Astrocyte (in vitro differentiated cells and primary cell): ENCODE data around the gene CREB3L1. TPM values are rescaled to one million over a fixed set of nuclear protein-coding genes. Genes with fewer than 3 reads are reported as not detected.

ENCODE experiments used
- DNase-seq: peaks from one replicate; pipeline ENCODE4 v3.0.0-alpha.2; 2010; ENCODE audit warnings: low read depth
- FAIRE-seq: peaks from 2 replicates; lab custom pipeline; 2011; peaks lifted over from hg19 to GRCh38; lab: Jason Lieb, UNC
- H2AFZ ChIP-seq: 2 replicates; pipeline ENCODE4 v1.6.0; 2012; ENCODE audit warnings: low read depth, low read length, inconsistent platforms
- H3K27ac ChIP-seq: 2 replicates; pipeline ENCODE4 v1.5.1; 2011; ENCODE audit warnings: low read depth, low read length, inconsistent platforms
- H3K27me3 ChIP-seq: 2 replicates; pipeline ENCODE4 v1.6.0; 2011; ENCODE audit warnings: low read length, inconsistent platforms; ENCODE audit not compliant: insufficient read depth
- H3K36me3 ChIP-seq: 2 replicates; pipeline ENCODE4 v1.5.1; 2011; ENCODE audit warnings: low read length, inconsistent platforms; ENCODE audit not compliant: insufficient read depth
- H3K4me1 ChIP-seq: 2 replicates; pipeline ENCODE4 v1.5.1; 2011; ENCODE audit warnings: low read length, inconsistent platforms; ENCODE audit not compliant: insufficient read depth
- H3K4me2 ChIP-seq: 2 replicates; pipeline ENCODE4 v1.6.0; 2012; ENCODE audit warnings: low read length, inconsistent platforms
- H3K4me3 ChIP-seq: 2 replicates; pipeline ENCODE4 v1.5.1; 2011; ENCODE audit warnings: low read depth, mild to moderate bottlenecking, low read length, inconsistent platforms; ENCODE audit not compliant: insufficient read depth
- H3K79me2 ChIP-seq: 2 replicates; pipeline ENCODE4 v1.6.0; 2012; ENCODE audit warnings: mild to moderate bottlenecking, low read length, inconsistent platforms; ENCODE audit not compliant: insufficient read depth
- H3K9ac ChIP-seq: 2 replicates; pipeline ENCODE4 v1.6.0; 2012; ENCODE audit warnings: mild to moderate bottlenecking, low read length, inconsistent platforms
- H3K9me3 ChIP-seq: 2 replicates; pipeline ENCODE4 v1.5.1; 2012; ENCODE audit warnings: low read depth, mild to moderate bottlenecking, low read length, inconsistent platforms; ENCODE audit not compliant: insufficient read depth
- H4K20me1 ChIP-seq: 2 replicates; pipeline ENCODE4 v1.6.0; 2012; ENCODE audit warnings: low read length, inconsistent platforms; ENCODE audit not compliant: insufficient read depth
- H3K27ac Mint-ChIP-seq: one replicate; pipeline ENCODE4 v1.8.0; 2021; ENCODE audit warnings: mild to moderate bottlenecking, mixed read lengths; ENCODE audit not compliant: unreplicated experiment
- H3K27me3 Mint-ChIP-seq: one replicate; pipeline ENCODE4 v1.8.0; 2021; ENCODE audit warnings: low read depth, mixed read lengths; ENCODE audit not compliant: unreplicated experiment
- H3K36me3 Mint-ChIP-seq: one replicate; pipeline ENCODE4 v1.8.0; 2021; ENCODE audit warnings: low read depth, mixed read lengths; ENCODE audit not compliant: unreplicated experiment
- H3K4me1 Mint-ChIP-seq: one replicate; pipeline ENCODE4 v1.8.0; 2021; ENCODE audit warnings: low read depth, mixed read lengths; ENCODE audit not compliant: unreplicated experiment
- H3K4me3 Mint-ChIP-seq: one replicate; pipeline ENCODE4 v1.8.0; 2021; ENCODE audit warnings: mild to moderate bottlenecking, moderate library complexity, mixed read lengths; ENCODE audit not compliant: unreplicated experiment
- H3K9me3 Mint-ChIP-seq: one replicate; pipeline ENCODE4 v1.8.0; 2021; ENCODE audit warnings: mild to moderate bottlenecking, mixed read lengths; ENCODE audit not compliant: unreplicated experiment
- EZH2 ChIP-seq: IDR thresholded peaks from 2 replicates; pipeline ENCODE4 v1.6.1; 2012; ENCODE audit warnings: mild to moderate bottlenecking, low read length, inconsistent platforms; ENCODE audit not compliant: insufficient read depth
- total RNA-seq: library from RNA; stranded (reverse); gene quantifications from 2 replicates; pipeline ENCODE4 v1.2.1, GENCODE V29; 2021
- TF ChIP-seq, protein P1 (sequence below): IDR thresholded peaks from 2 replicates; pipeline ENCODE4 v1.5.1; 2011; ENCODE audit warnings: low read depth, mild to moderate bottlenecking, inconsistent platforms, low read length, moderate library complexity; ENCODE audit not compliant: insufficient read depth

The CREB3L1 gene
- total RNA-seq, 1 donor from 2014 or later = 324 TPM

GRCh38 chr11:46259971-46260560 lies 17.4 kb upstream of the CREB3L1 start:
- Histone ChIP-seq H3K27me3 (peaks cover 4% of the 10 kb centered on the region), H3K4me1 (no peaks in the 10 kb centered on the region), H3K9ac (no peak overlapping the region), H2AFZ (no peak overlapping the region), H3K9me3 (no peaks in the 10 kb centered on the region), H3K36me3 (no peaks in the 10 kb centered on the region), H3K79me2 (no peaks in the 10 kb centered on the region), H3K4me2 (no peak overlapping the region), H4K20me1 (no peaks in the 10 kb centered on the region), H3K4me3 (no peak overlapping the region), H3K27ac (no peak overlapping the region)
- TF ChIP-seq, protein P1, sequence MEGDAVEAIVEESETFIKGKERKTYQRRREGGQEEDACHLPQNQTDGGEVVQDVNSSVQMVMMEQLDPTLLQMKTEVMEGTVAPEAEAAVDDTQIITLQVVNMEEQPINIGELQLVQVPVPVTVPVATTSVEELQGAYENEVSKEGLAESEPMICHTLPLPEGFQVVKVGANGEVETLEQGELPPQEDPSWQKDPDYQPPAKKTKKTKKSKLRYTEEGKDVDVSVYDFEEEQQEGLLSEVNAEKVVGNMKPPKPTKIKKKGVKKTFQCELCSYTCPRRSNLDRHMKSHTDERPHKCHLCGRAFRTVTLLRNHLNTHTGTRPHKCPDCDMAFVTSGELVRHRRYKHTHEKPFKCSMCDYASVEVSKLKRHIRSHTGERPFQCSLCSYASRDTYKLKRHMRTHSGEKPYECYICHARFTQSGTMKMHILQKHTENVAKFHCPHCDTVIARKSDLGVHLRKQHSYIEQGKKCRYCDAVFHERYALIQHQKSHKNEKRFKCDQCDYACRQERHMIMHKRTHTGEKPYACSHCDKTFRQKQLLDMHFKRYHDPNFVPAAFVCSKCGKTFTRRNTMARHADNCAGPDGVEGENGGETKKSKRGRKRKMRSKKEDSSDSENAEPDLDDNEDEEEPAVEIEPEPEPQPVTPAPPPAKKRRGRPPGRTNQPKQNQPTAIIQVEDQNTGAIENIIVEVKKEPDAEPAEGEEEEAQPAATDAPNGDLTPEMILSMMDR = no peak
- TF ChIP-seq EZH2 = no peak
- Mint-ChIP-seq H3K9me3 (peaks cover 2% of the 10 kb centered on the region), H3K27me3 (peaks cover 7% of the 10 kb centered on the region), H3K36me3 (no peaks in the 10 kb centered on the region), H3K4me1 (no peaks in the 10 kb centered on the region), H3K4me3 (no peak overlapping the region), H3K27ac (peak overlapping the region; percentile 4)
- no peak for FAIRE-seq
- no peak for DNase-seq

DNA sequence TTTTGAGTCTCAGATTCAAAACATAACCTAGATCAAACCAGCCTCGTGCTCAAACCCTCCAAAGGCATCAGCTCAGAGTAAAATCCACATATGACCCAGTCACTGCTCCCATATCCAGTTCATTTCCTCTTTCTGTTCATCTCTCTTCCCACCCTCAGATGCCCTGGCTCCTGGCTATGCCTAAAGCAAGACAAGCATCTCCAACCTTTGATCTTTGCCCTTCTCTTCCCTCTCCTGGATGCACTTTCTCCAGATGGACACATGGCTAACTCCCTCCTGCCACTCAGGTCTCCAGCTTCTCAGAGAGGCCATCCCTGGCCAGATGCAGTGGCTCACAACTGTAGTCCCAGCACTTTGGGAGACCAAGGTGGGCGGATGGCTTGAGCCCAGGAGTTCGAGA lies 14.3 kb upstream of the CREB3L1 start:
- Mint-ChIP-seq H3K4me3 (no peak overlapping the region), H3K27me3 (peaks cover 14% of the 10 kb centered on the region), H3K27ac (no peak overlapping the region), H3K36me3 (no peaks in the 10 kb centered on the region), H3K4me1 (no peaks in the 10 kb centered on the region), H3K9me3 (no peaks in the 10 kb centered on the region)
- H3K4me2 ChIP-seq = no peak overlapping the region
- no peaks in the 10 kb centered on the region for H3K36me3 ChIP-seq
- H4K20me1 ChIP-seq = no peaks in the 10 kb centered on the region
- DNase-seq = no peak
- H3K27ac ChIP-seq = no peak overlapping the region
- H3K9ac ChIP-seq = no peak overlapping the region
- H3K4me1 ChIP-seq = no peaks in the 10 kb centered on the region
- no peaks in the 10 kb centered on the region for H3K9me3 ChIP-seq
- TF ChIP-seq EZH2 = no peak
- TF ChIP-seq, protein P1 = no peak
- no peak overlapping the region for H2AFZ ChIP-seq
- no peak overlapping the region for H3K4me3 ChIP-seq
- FAIRE-seq = no peak
- H3K27me3 ChIP-seq = peaks cover 4% of the 10 kb centered on the region
- H3K79me2 ChIP-seq = no peaks in the 10 kb centered on the region

DNA sequence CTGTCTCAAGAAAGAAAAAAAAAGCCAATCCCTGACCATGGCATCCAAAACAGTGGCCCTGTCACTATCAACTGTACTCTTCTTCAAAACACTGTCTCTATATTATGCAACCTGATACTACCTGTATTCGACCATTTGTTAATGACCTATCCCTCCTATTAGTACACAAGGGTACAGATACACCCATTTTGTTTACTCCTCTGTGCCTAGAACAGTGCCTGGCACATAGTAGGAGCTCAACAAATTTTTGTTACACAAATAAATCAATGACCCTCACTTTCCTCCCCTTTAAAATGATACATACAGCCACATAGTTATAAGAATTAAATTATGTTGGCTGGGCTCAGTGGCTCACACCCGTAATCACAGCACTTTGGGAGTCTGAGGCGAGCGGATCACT lies 13.4 kb upstream of the CREB3L1 start:
- H3K4me2 ChIP-seq = no peak overlapping the region
- no peaks in the 10 kb centered on the region for H4K20me1 ChIP-seq
- no peaks in the 10 kb centered on the region for H3K36me3 ChIP-seq
- no peaks in the 10 kb centered on the region for H3K36me3 Mint-ChIP-seq
- H3K27me3 ChIP-seq = peaks cover 4% of the 10 kb centered on the region
- DNase-seq = no peak
- peaks cover 14% of the 10 kb centered on the region for H3K27me3 Mint-ChIP-seq
- H3K9me3 ChIP-seq = no peaks in the 10 kb centered on the region
- H3K27ac ChIP-seq = no peak overlapping the region
- no peak overlapping the region for H3K4me3 ChIP-seq
- no peaks in the 10 kb centered on the region for H3K4me1 Mint-ChIP-seq
- H3K4me1 ChIP-seq = no peaks in the 10 kb centered on the region
- no peak for FAIRE-seq
- no peaks in the 10 kb centered on the region for H3K79me2 ChIP-seq
- H3K27ac Mint-ChIP-seq = no peak overlapping the region
- no peak overlapping the region for H3K4me3 Mint-ChIP-seq
- H3K9ac ChIP-seq = no peak overlapping the region
- TF ChIP-seq, protein P1 = no peak
- no peak for TF ChIP-seq EZH2
- no peak overlapping the region for H2AFZ ChIP-seq
- H3K9me3 Mint-ChIP-seq = no peaks in the 10 kb centered on the region
